Uterus (tissue), 2 donors: ENCODE data around the gene PCDHGB3.

Experiments used
- CTCF ChIP-seq, 4 experiments: fragments of 200-600 bp in 2 of 4; fragments of 450-650 bp in 2 of 4; sonication (generic) in 2 of 4; IDR thresholded peaks; one replicate each; pipeline ENCODE4 v1.5.1; 2016 to 2019; ENCODE audit warnings: antibody characterized with exemption in 4 of 4, mild to moderate bottlenecking in 2 of 4, moderate library complexity in 1 of 4
- POLR2A ChIP-seq, 2 donors: fragments of 450-650 bp; IDR thresholded peaks; one replicate each; pipeline ENCODE4 v1.6.1; 2016; ENCODE audit warnings: antibody characterized with exemption in 2 of 2, mild to moderate bottlenecking in 1 of 2, moderate library complexity in 1 of 2

DNA sequence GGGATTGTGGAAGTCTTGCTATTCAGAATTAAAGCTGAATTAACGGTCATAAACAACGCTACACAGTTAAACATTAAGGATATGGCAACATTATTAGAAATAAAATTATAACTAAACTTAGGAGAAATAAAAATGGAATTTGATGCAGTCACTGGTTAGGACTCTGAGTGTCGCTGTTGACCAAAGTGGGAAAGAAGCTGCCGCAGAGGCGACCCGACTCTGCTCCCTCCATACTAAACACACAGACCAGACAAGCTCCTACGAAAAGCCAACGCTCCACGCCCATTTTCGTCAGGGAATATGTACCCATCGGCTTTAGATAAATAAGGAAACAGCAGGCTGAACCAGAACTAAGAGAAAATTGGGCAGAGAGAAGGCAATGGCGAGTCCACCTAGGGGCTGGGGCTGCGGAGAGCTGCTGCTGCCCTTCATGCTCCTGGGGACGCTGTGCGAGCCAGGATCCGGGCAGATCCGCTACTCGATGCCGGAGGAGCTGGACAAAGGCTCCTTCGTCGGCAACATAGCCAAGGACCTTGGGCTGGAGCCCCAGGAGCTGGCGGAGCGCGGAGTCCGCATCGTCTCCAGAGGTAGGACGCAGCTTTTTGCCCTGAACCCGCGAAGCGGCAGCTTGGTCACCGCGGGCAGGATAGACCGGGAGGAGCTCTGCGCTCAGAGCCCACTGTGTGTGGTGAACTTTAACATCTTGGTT is 5.9 kb upstream of the PCDHGB3 start, which contains the start of gene PCDHGA5:
- TF ChIP-seq CTCF (IDR thresholded peaks at IDR 0.05) = no peak
- no peak for TF ChIP-seq POLR2A (IDR thresholded peaks at IDR 0.05)
